ELF-1 (cell line): Measurements from ENCODE around the gene HAAO.
"Not testable (repeated sequence)": the region's sequence is repeated elsewhere in the genome, so short reads cannot be mapped to it uniquely, and the experiment has no call there.

ENCODE experiments used
- DNase-seq: peaks from one replicate; pipeline ENCODE4 v3.0.0-alpha.2; 2016; ENCODE audit warnings: low read depth, low spot score

HAAO gene

GRCh38 chr2:42752314-42752713 lies 40.1 kb downstream of the HAAO start:
- no peak for DNase-seq

- no peak for DNase-seq
Measured at GRCh38 chr2:42748840-42749239, 43.5 kb downstream of the HAAO start.

DNA sequence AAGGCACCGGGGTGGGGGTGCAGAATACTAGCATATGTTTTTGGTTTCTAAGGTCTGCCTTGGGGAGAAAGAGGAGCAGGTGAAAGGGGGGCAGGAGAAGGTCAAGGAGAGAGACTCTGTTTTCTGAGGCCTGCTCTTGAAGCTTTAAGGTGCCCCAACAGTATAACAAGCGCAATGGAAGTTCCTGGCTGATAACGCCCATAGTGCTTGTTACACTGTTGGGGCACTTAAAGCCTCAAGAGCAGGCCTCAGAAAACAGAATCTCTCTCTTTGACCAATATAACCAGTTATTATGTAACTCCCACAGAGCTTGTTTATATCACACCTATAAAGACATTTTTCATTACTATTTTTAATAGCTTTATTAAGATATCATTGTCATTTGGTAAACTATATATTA lies 45.0 kb downstream of the HAAO start:
- DNase-seq, result no peak

DNA sequence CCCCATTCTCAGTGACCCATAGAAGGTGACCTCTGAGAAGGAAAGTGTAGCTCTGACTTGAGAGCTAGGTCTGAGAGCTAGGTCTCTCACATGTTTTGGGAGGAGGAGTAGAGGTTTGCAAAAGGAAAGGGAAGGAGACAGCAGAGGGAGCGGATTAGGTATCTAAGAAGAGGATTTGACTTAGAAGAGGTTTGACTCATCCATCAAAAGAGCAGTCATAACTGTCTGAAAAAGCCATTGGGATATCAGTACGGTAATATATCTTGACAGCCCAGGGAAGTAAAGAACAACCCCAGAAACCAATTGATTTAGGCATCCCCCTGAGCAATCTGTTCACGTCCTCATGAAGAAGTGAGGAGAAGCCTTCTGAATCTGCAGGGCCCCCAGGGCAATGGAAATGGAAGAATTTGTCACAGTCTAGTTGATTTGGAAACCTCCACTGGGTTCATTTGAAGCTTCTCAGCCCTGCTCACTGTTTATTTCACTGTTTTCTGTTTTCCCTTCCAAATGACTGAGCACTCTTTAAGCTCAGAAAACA lies 47.8 kb downstream of the HAAO start:
- DNase-seq, result no peak

DNA sequence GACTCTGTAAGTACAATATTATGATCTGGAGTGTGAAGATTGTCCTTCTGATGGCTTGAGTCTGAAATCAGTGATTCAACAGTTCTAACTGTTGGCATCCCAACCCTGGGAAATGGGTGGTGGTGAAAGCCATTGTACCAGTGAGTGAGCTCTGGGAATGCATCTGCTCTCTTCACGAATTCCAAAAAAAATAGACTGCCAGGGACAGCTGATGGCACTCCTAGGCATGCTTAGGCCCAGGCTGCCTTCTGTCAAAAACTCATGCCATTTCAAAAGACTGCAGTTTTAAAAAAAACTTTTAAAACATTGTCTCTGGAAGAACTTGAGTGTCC lies 48.8 kb downstream of the HAAO start:
- DNase-seq, result no peak

DNA sequence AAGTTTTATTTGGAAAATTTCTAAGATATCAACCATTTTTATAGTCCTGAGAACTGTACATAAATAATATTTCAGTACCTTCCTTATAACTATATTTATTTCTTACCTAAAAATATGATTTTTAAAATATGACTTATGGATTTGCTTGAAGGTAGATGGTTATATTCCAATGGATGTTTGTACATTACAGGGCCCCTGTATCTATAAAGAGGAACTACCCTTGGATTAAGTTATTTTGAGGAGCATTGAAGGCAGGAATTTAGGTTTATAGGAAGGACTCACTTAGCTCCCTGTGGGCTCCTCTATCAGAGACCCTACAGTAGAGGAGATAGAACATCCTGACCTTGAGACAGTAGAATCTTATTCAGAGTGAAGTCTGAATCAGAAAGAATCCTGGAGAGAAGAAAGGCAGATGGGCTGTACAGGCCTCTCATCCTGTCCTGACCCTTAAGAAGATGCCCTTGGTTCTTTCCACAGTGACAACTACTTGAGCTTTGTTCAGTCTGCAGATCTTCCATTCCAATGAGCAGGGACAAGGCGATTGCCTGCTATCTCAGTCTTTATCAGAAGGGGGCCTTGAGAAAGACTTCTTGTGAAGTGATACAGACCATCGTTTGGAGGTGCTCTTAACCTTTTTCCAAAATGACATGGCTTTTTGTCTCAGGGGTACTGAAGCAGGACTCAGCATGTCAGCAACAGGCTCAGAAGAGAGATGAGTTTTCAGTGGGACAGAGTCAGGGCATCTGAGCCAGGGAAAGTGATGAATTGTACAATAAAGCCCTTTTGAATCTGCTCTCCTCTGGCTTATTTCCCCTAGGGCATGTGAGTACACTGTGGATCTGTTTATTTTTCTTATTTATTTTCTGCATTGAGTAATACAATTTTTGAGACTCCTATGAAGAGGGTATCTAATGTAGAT lies 49.4 kb downstream of the HAAO start:
- DNase-seq, result no peak

DNA sequence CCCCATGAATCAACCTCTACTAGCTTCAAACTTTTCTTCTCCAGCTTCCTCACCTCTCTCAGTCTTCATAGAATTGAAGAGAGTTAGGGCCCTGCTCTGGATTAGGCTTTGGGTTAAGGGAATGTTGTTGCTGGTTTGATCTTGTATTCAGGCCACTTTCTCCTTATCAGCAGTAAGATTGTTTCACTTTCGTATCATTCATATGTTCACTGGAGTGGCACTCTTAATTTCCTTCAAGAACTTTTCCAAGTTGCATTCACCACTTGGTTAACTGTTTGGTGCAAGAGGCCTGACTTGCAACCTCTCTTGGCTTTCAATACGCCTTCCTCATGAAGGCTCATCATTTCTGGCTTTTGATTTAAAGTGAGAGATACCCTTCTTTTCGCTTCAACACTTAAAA lies 51.2 kb downstream of the HAAO start:
- no peak for DNase-seq

DNA sequence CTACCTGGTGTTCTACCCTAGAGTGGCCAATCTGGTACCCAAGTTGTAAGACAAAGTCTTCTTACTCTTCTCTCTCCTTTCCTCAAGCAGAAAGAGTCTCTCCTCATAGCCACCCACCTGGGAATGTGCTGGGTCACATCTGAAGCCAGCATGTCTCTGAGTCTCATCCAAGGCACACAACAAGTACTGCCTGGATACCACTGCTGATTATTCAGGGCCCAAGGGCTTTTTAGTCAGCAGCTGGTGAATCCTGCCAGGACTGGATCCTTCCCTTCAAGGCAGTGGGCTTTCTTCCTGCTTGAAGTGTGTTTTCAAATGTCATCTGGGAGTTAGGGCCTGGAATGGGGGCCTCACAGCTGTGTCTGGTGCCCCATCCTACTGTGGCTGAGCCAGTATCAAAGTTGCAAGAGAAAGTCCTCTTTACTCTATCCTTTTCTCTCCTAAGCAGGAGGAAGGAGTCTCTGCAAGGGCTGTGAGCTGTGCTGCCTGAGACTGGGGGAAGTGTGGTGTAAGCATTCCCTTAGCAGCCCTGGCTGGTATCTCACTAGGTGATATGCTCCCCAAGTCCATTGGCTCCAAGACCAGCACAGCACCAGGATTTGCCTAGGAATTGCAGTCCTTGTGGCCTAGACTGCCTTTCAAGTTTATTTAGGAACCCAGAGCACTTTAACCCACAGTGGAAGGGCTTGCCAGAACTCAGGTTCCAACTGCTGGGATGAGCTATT lies 55.6 kb downstream of the HAAO start:
- DNase-seq, result peak; percentile 38

- DNase-seq, result no peak
Measured at GRCh38 chr2:42733852-42734251, 58.5 kb downstream of the HAAO start.

DNA sequence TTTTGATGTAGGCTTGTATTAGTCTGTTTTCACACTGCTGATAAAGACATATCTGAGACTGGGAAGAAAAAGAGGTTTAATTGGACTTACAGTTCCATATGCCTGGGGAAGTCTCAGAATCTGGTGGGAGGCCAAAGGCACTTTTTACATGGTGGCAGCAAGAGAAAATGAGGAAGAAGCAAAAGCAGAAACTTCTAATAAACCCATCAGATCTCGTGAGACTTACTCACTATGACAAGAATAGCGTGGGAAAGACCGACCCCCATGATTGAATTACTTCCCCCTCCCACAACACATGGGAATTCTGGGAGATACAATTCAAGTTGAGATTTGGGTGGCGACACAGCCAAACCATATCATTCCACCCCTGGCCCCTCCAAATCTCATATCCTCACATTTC lies 61.1 kb downstream of the HAAO start:
- not testable (repeated sequence) for DNase-seq

DNA sequence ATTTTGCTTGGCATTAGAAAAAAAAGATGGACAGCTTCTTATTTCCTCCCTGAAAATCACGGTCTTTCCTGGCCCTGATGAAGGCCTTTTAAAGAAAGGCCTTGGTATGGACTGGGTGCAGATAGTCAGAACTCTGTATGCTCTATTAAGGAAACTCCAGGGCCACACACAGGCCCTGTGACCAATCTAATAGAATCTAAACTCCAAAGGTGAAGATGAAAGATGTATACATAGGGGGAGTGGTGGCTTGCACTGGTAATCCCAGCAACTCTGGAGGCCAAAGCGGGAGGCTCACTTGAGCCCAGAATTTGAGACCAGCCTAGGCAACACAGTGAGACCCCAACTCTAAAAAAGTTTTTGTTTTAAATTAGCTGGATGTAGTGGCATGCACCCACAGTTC lies 65.7 kb downstream of the HAAO start:
- DNase-seq, result no peak

DNA sequence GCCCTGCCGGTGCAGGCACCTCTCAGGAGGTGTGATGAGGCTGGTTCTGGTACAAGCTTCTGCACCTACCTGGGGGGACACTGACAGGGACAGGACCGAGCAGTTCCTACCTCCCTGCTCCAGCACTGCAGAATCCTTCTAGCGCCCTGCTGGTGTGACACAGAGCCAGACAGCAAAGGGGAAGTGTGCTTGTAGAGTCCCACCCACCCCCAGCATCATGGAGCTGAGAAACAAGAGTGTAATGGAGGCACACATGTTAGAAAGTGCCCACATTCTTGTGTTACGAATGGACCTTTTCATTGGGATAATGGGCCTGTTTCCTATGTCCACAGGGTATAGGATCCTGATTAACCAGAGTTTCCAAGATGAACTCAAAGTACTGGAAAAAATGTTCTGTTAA lies 66.7 kb downstream of the HAAO start:
- no peak for DNase-seq

- DNase-seq, result no peak
Measured at GRCh38 chr2:42724886-42725285, 67.5 kb downstream of the HAAO start.

- no peak for DNase-seq
Measured at GRCh38 chr2:42723465-42723864, 68.9 kb downstream of the HAAO start.

DNA sequence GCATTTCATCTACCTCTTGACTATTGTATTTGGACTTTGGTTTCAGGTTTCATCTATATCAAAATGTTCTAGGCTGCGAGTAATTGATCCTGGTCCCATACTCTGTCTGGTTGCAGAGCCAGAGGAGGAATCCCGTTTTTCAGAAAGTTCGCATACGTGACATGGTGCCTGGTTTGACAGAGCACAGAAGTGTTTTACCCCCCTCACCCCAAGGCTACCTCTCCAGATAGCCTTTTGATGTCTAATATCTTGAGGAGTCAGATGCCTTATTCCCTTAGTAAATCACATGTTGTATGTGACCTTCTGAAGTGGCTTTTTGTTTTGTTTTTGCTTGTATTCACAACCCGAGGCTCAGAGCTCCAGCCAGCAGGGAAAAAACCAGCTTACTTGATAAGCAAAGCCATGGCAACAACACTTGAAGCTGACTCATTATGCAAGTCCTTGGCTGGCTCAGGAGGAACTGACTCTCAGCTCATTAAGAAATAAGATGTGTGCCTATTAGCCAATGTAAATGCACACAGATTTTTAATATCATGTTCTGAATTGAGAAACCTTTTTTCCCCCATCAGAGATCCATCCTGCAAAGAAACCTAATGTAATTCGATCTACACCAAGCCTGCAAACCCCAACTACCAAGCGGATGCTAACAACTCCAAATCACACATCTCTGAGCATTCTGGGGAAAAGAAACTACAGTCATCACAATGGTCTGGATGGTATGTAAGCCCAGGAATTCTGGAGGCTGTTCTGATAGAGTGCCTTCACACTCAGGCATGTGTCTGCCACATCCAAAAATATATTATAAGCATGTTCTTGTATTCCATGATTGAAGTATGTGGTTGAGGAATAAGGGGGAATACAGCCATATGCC lies 69.8 kb downstream of the HAAO start:
- DNase-seq, result peak; percentile 49

GRCh38 chr2:42721898-42722297 lies 70.5 kb downstream of the HAAO start:
- DNase-seq, result no peak
